C4-2B (cell line): Measurements from ENCODE around the gene NCOA6.

Experiments used
- CTCF ChIP-seq: fragments of 450-650 bp; conservative IDR thresholded peaks from 2 replicates; pipeline ENCODE4 v1.5.1; 2017; ENCODE audit warnings: mild to moderate bottlenecking
- ZFX ChIP-seq: fragments of 450-650 bp; IDR thresholded peaks from 2 replicates; pipeline ENCODE4 v1.6.1; 2017

GRCh38 chr20:34715384-34715783 is 110.1 kb downstream of the NCOA6 start:
- no peak for TF ChIP-seq CTCF
- TF ChIP-seq ZFX = no peak
